OCI-LY3 (cell line): ENCODE data around the gene SURF4.

Source experiments
- H2AFZ ChIP-seq: fragments of 200-600, 300-600 bp; shearing (Covaris generic); 2 replicates; pipeline ENCODE4 v1.6.0; 2014; ENCODE audit warnings: antibody characterized with exemption, low read depth, low read length
- H3K27ac ChIP-seq: fragments of 200-600, 300-600 bp; sonication (generic); 2 replicates; pipeline ENCODE4 v1.5.1; 2014; ENCODE audit warnings: mild to moderate bottlenecking, low read length, moderate library complexity, mixed read lengths
- H3K27me3 ChIP-seq: fragments of 200-600, 300-600 bp; sonication (generic); 2 replicates; pipeline ENCODE4 v1.6.1; 2014; ENCODE audit warnings: low read depth, low read length, mixed read lengths
- H3K36me3 ChIP-seq: fragments of 200-600, 300-600 bp; sonication (generic); replicated peaks from 2 replicates; pipeline ENCODE3; 2014; ENCODE audit warnings: low read depth, low read length, mixed read lengths
- H3K4me1 ChIP-seq: fragments of 300-600, 200-600 bp; sonication (generic); 2 replicates; pipeline ENCODE4 v1.6.1; 2014; ENCODE audit warnings: low read length, mixed read lengths
- H3K4me2 ChIP-seq: fragments of 200-600, 300-600 bp; sonication (generic); 2 replicates; pipeline ENCODE4 v1.6.1; 2014; ENCODE audit warnings: low read length, mixed read lengths
- H3K4me3 ChIP-seq: fragments of 300-600, 200-600 bp; sonication (generic); 2 replicates; pipeline ENCODE4 v1.5.1; 2014; ENCODE audit warnings: antibody characterized with exemption, mild to moderate bottlenecking, low read length, moderate library complexity
- H3K79me2 ChIP-seq: fragments of 300-600, 200-600 bp; shearing (Covaris generic); 2 replicates; pipeline ENCODE4 v1.6.1; 2014; ENCODE audit warnings: mild to moderate bottlenecking, low read length, mixed read lengths
- H3K9ac ChIP-seq: fragments of 300-600, 200-600 bp; shearing (Covaris generic); 2 replicates; pipeline ENCODE4 v1.6.0; 2014; ENCODE audit warnings: mild to moderate bottlenecking, low read length, moderate library complexity
- H3K9me3 ChIP-seq: fragments of 200-600, 300-600 bp; shearing (Covaris generic); 2 replicates; pipeline ENCODE4 v1.6.1; 2014; ENCODE audit warnings: low read length, mixed read lengths; ENCODE audit not compliant: insufficient read depth
- H4K20me1 ChIP-seq: fragments of 200-600, 300-600 bp; sonication (generic); 2 replicates; pipeline ENCODE4 v1.6.1; 2016; ENCODE audit warnings: low read length, mixed read lengths; ENCODE audit not compliant: insufficient read depth
- CTCF ChIP-seq: fragments of 200-600, 300-600 bp; sonication (generic); IDR thresholded peaks from 2 replicates; pipeline ENCODE4 v1.5.1; 2014; ENCODE audit warnings: antibody characterized with exemption, low read length, low read depth
- EZH2phosphoT487 ChIP-seq: fragments of 200-600 bp; shearing (Covaris generic); IDR thresholded peaks from 2 replicates; pipeline ENCODE4 v1.6.1; 2018; ENCODE audit warnings: antibody characterized with exemption, mixed run types, low read depth

Gene SURF4

GRCh38 chr9:133354766-133355165 lies 21.1 kb downstream of the SURF4 start:
- Histone ChIP-seq H3K9ac (no peak overlapping the region), H3K36me3 (peaks cover 33% of the 10 kb centered on the region), H3K27ac (no peak overlapping the region)

GRCh38 chr9:133353548-133353947 lies 22.3 kb downstream of the SURF4 start:
- Histone ChIP-seq H2AFZ (no peak overlapping the region), H3K27ac (no peak overlapping the region), H4K20me1 (peaks cover 35% of the 10 kb centered on the region)

More at GRCh38 chr9:133354766-133355165, 21.1 kb downstream of the SURF4 start:
- Histone ChIP-seq H3K9me3 (no peaks in the 10 kb centered on the region), H2AFZ (no peak overlapping the region), H4K20me1 (peaks cover 23% of the 10 kb centered on the region), H3K4me1 (peaks cover 18% of the 10 kb centered on the region), H3K4me3 (no peak overlapping the region), H3K27me3 (no peaks in the 10 kb centered on the region), H3K79me2 (peaks cover 37% of the 10 kb centered on the region), H3K4me2 (peak overlapping the region; percentile 76)
- TF ChIP-seq CTCF, result no peak
- TF ChIP-seq EZH2phosphoT487, result no peak

GRCh38 chr9:133352635-133353340 lies 23.1 kb downstream of the SURF4 start:
- Histone ChIP-seq H4K20me1 (peaks cover 36% of the 10 kb centered on the region), H3K9me3 (no peaks in the 10 kb centered on the region), H3K4me1 (peaks cover 27% of the 10 kb centered on the region), H3K9ac (no peak overlapping the region), H3K79me2 (peaks cover 53% of the 10 kb centered on the region), H3K4me2 (no peak overlapping the region), H3K4me3 (no peak overlapping the region), H3K27ac (peak overlapping the region; percentile 41; the same call in 1 of the 2 replicates), H2AFZ (no peak overlapping the region), H3K27me3 (no peaks in the 10 kb centered on the region), H3K36me3 (peaks cover 49% of the 10 kb centered on the region)
- TF ChIP-seq CTCF, result no peak
- TF ChIP-seq EZH2phosphoT487, result no peak

More at GRCh38 chr9:133353548-133353947, 22.3 kb downstream of the SURF4 start:
- H3K9me3 ChIP-seq, result no peaks in the 10 kb centered on the region
- H3K36me3 ChIP-seq, result peaks cover 45% of the 10 kb centered on the region
- peaks cover 27% of the 10 kb centered on the region for H3K4me1 ChIP-seq
- no peak overlapping the region for H3K9ac ChIP-seq
- H3K79me2 ChIP-seq, result peaks cover 49% of the 10 kb centered on the region
- TF ChIP-seq CTCF, result no peak
- no peak for TF ChIP-seq EZH2phosphoT487
- no peaks in the 10 kb centered on the region for H3K27me3 ChIP-seq
- no peak overlapping the region for H3K4me3 ChIP-seq
- no peak overlapping the region for H3K4me2 ChIP-seq

GRCh38 chr9:133351908-133352634 lies 23.8 kb downstream of the SURF4 start:
- H3K79me2 ChIP-seq, result peaks cover 52% of the 10 kb centered on the region
- peak overlapping the region; percentile 41; the same call in 1 of the 2 replicates for H3K27ac ChIP-seq
- peaks cover 36% of the 10 kb centered on the region for H4K20me1 ChIP-seq
- H3K4me2 ChIP-seq, result no peak overlapping the region
- H3K36me3 ChIP-seq, result peaks cover 49% of the 10 kb centered on the region
- H3K9ac ChIP-seq, result no peak overlapping the region
- TF ChIP-seq CTCF, result peak; percentile 47
- no peak for TF ChIP-seq EZH2phosphoT487
- peaks cover 21% of the 10 kb centered on the region for H3K4me1 ChIP-seq
- H3K9me3 ChIP-seq, result no peaks in the 10 kb centered on the region
- H2AFZ ChIP-seq, result no peak overlapping the region
- H3K4me3 ChIP-seq, result no peak overlapping the region
- H3K27me3 ChIP-seq, result no peaks in the 10 kb centered on the region
